CD14-positive monocyte (primary cell): ENCODE results near the gene PSMB2. TPM values are rescaled to one million over a fixed set of nuclear protein-coding genes. Genes with fewer than 3 reads are reported as not detected.

Experiments
- DNase-seq, 3 donors: peaks; one replicate each; pipeline ENCODE4 v3.0.0-alpha.2; 2011 to 2022
- H2AFZ ChIP-seq: 2 replicates; pipeline ENCODE4 v1.6.0; 2012; ENCODE audit warnings: mild to moderate bottlenecking, low read depth, low read length, inconsistent platforms; ENCODE audit not compliant: insufficient read depth, poor library complexity, severe bottlenecking
- H3K27ac ChIP-seq, 2 donors: 1 replicate in 1 of 2; 2 replicates in 1 of 2; pipeline ENCODE4 v1.5.1; 2012 to 2013; ENCODE audit warnings: low read length in 2 of 2, control low read depth in 1 of 2, inconsistent platforms in 1 of 2, low read depth in 1 of 2, mild to moderate bottlenecking in 1 of 2
- H3K27me3 ChIP-seq, 2 donors: one replicate each; pipeline versions ENCODE4 v1.6.0 to v1.6.1; 2011 to 2013; ENCODE audit warnings: low read length in 2 of 2; ENCODE audit not compliant: control insufficient read depth in 2 of 2, insufficient read depth in 2 of 2
- H3K36me3 ChIP-seq, 2 donors: replicated peaks in 1 of 2; 1 replicate in 1 of 2; 2 replicates in 1 of 2; pipeline versions ENCODE4 v1.5.1 to v1.6.1; 2012 to 2013; ENCODE audit warnings: low read length in 2 of 2, control low read depth in 1 of 2, inconsistent platforms in 1 of 2, mild to moderate bottlenecking in 1 of 2; ENCODE audit not compliant: insufficient read depth in 2 of 2, control insufficient read depth in 1 of 2
- H3K4me1 ChIP-seq, 2 donors: 1 replicate in 1 of 2; 2 replicates in 1 of 2; pipeline versions ENCODE4 v1.5.1 to v1.6.1; 2012 to 2013; ENCODE audit warnings: low read length in 2 of 2, control low read depth in 1 of 2, inconsistent platforms in 1 of 2, mild to moderate bottlenecking in 1 of 2, moderate library complexity in 1 of 2; ENCODE audit not compliant: insufficient read depth in 2 of 2, control insufficient read depth in 1 of 2
- H3K4me2 ChIP-seq: replicated peaks from 2 replicates; pipeline ENCODE3; 2012; ENCODE audit warnings: low read length, moderate library complexity, mild to moderate bottlenecking; ENCODE audit not compliant: poor library complexity, severe bottlenecking; ENCODE audit errors: extremely low read depth
- H3K4me3 ChIP-seq, 3 experiments: fragments of 200-600 bp in 1 of 3; sonication (generic) in 1 of 3; replicated peaks in 1 of 3; 1 replicate in 2 of 3; 2 replicates in 1 of 3; pipeline ENCODE4 v1.5.1; 2011 to 2013; ENCODE audit warnings: low read length in 3 of 3, mild to moderate bottlenecking in 3 of 3, control low read depth in 2 of 3, low read depth in 2 of 3, inconsistent platforms in 1 of 3, moderate library complexity in 1 of 3
- H3K79me2 ChIP-seq: 2 replicates; pipeline ENCODE4 v1.6.0; 2012; ENCODE audit warnings: mild to moderate bottlenecking, control low read depth, inconsistent platforms, low read length, moderate library complexity; ENCODE audit not compliant: insufficient read depth
- H3K9ac ChIP-seq: 2 replicates; pipeline ENCODE4 v1.6.0; 2017; ENCODE audit warnings: low read length, mild to moderate bottlenecking; ENCODE audit not compliant: insufficient read depth, poor library complexity, severe bottlenecking
- H3K9me3 ChIP-seq, 2 donors: replicated peaks in 1 of 2; 1 replicate in 1 of 2; 2 replicates in 1 of 2; pipeline versions ENCODE4 v1.5.1 to v1.6.1; 2012 to 2013; ENCODE audit warnings: low read length in 2 of 2, control low read depth in 1 of 2; ENCODE audit not compliant: control insufficient read depth in 1 of 2, insufficient read depth in 1 of 2
- H4K20me1 ChIP-seq: 2 replicates; pipeline ENCODE4 v1.6.0; 2012; ENCODE audit warnings: mild to moderate bottlenecking, low read length, control low read depth, moderate library complexity; ENCODE audit not compliant: insufficient read depth
- H3K27ac Mint-ChIP-seq, 7 donors: one replicate each; pipeline ENCODE4 v1.8.0; 2020; ENCODE audit warnings: mild to moderate bottlenecking in 7 of 7, mixed read lengths in 7 of 7, moderate library complexity in 6 of 7, inconsistent platforms in 2 of 7
- H3K27me3 Mint-ChIP-seq, 3 donors: one replicate each; pipeline ENCODE4 v1.8.0; 2021 to 2022; ENCODE audit warnings: low read depth in 3 of 3, mild to moderate bottlenecking in 3 of 3, mixed read lengths in 3 of 3, moderate library complexity in 3 of 3, inconsistent platforms in 1 of 3
- H3K36me3 Mint-ChIP-seq, 2 donors: one replicate each; pipeline ENCODE4 v1.8.0; 2020; ENCODE audit warnings: mixed read lengths in 2 of 2, inconsistent platforms in 1 of 2, mild to moderate bottlenecking in 1 of 2
- H3K4me1 Mint-ChIP-seq: one replicate; pipeline ENCODE4 v1.8.0; 2020; ENCODE audit warnings: mild to moderate bottlenecking, mixed read lengths
- H3K4me3 Mint-ChIP-seq, 2 donors: one replicate each; pipeline ENCODE4 v1.8.0; 2020; ENCODE audit warnings: mild to moderate bottlenecking in 2 of 2, mixed read lengths in 2 of 2, moderate library complexity in 1 of 2
- H3K9me3 Mint-ChIP-seq, 7 donors: one replicate each; pipeline ENCODE4 v1.8.0; 2020 to 2022; ENCODE audit warnings: mixed read lengths in 7 of 7, mild to moderate bottlenecking in 6 of 7, moderate library complexity in 6 of 7, inconsistent platforms in 2 of 7
- CTCF ChIP-seq: fragments of 200-600 bp; IDR thresholded peaks from one replicate; pipeline ENCODE4 v1.8.0; 2022; ENCODE audit warnings: antibody characterized with exemption, mild to moderate bottlenecking
- WGBS: methylation state at CpG from one replicate; pipeline ENCODE4 v1.1.5; 2013; ENCODE audit warnings: missing lambda C conversion rate; ENCODE audit not compliant: insufficient coverage; 5-methylcytosine and 5-hydroxymethylcytosine counted together
- intact Hi-C, 2 donors: fragments of 100-400 bp; cut with micrococcal nuclease; formaldehyde crosslinking; loops; one replicate each; pipeline versions ENCODE4 v1.15.0 to v1.15.1; 2023
- polyA plus RNA-seq, 3 donors: library from polyadenylated mRNA; depleted of rRNA in 1 of 3; unstranded in 2 of 3; stranded (reverse) in 1 of 3; fragments of 300-500 nt in 2 of 3; fragments of >200 nt in 1 of 3; fragmentation: Illumina TruSeq in 2 of 3; gene quantifications; 1 replicate in 2 of 3; 2 replicates in 1 of 3; pipeline ENCODE4 v1.2.3, GENCODE V29; 2012 to 2021

Gene PSMB2
- polyA plus RNA-seq, 3 donors, result 27.9 to 84.1 (median 78.6) TPM

DNA sequence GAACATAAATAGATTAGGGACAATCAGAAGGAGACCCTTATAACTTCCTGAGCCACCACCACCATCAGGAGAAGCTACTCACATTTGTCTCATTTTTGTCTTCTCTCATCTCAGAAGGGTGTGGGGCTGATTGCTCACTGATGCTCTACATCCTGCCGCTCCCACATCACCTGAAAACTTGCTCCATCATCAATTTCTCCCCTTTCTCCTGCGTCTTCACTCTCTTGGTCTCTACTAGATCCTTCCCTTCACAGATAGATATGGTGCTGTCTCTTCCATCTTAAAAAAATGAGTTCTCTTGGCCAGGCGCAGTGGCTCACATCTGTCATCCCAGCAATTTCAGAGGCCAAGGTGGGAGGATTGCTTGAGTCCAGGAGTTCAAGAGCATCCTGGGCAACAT lies 38.9 kb upstream of the PSMB2 start:
- H3K4me1 Mint-ChIP-seq, result peaks cover 3% of the 10 kb centered on the region
- DNase-seq, result no peak
- H3K27me3 Mint-ChIP-seq, result peaks cover 0 to 14% (median 6%) of the 10 kb centered on the region in 3 donors
- H3K9ac ChIP-seq, result no peak overlapping the region
- H3K4me3 ChIP-seq, result no peak overlapping the region
- no peak for TF ChIP-seq CTCF
- no peak overlapping the region for H3K27ac ChIP-seq
- H3K27ac Mint-ChIP-seq, result no peak overlapping the region
- H2AFZ ChIP-seq, result no peak overlapping the region
- WGBS, result 100% methylated on average over 2 of the region's 3 CpGs
- no peaks in the 10 kb centered on the region for H4K20me1 ChIP-seq
- no peaks in the 10 kb centered on the region for H3K9me3 ChIP-seq
- H3K9me3 Mint-ChIP-seq, result no peaks in the 10 kb centered on the region
- H3K4me1 ChIP-seq, result no peaks in the 10 kb centered on the region
- H3K4me2 ChIP-seq, result no peak overlapping the region
- H3K27me3 ChIP-seq, result no peaks in the 10 kb centered on the region
- no peak overlapping the region for H3K4me3 Mint-ChIP-seq
- intact Hi-C loops, result no loop called here
- no peaks in the 10 kb centered on the region for H3K79me2 ChIP-seq
- no peaks in the 10 kb centered on the region for H3K36me3 Mint-ChIP-seq
- no peaks in the 10 kb centered on the region for H3K36me3 ChIP-seq

- H3K4me1 ChIP-seq, result no peaks in the 10 kb centered on the region
- intact Hi-C loops, result no loop called here
- no peak overlapping the region for H3K9ac ChIP-seq
- H3K4me3 ChIP-seq, result no peak overlapping the region
- H3K79me2 ChIP-seq, result no peaks in the 10 kb centered on the region
- H2AFZ ChIP-seq, result no peak overlapping the region
- peaks cover 0 to 13% (median 6%) of the 10 kb centered on the region in 3 donors for H3K27me3 Mint-ChIP-seq
- H3K36me3 Mint-ChIP-seq, result no peaks in the 10 kb centered on the region
- H3K4me1 Mint-ChIP-seq, result no peaks in the 10 kb centered on the region
- WGBS, result no CpG with 5 or more reads among the region's 1 CpG
- no peaks in the 10 kb centered on the region for H3K9me3 ChIP-seq
- TF ChIP-seq CTCF, result no peak
- no peak overlapping the region for H3K27ac Mint-ChIP-seq
- H3K4me2 ChIP-seq, result no peak overlapping the region
- no peaks in the 10 kb centered on the region for H3K36me3 ChIP-seq
- no peak for DNase-seq
- no peak overlapping the region for H3K27ac ChIP-seq
- H3K27me3 ChIP-seq, result peaks cover 0 to 2% of the 10 kb centered on the region in 2 donors
- H4K20me1 ChIP-seq, result no peaks in the 10 kb centered on the region
- H3K9me3 Mint-ChIP-seq, result peaks cover 0 to 3% (median 0%) of the 10 kb centered on the region in 7 donors
- no peak overlapping the region for H3K4me3 Mint-ChIP-seq
These were observed 34.4 kb upstream of the PSMB2 start for GRCh38 chr1:35675773-35676172.
